Endothelial cell of umbilical vein (primary cell): ENCODE results near the gene UBAP1. TPM values are rescaled to one million over a fixed set of nuclear protein-coding genes. Genes with fewer than 3 reads are reported as not detected.
"Not testable (repeated sequence)": the region's sequence is repeated elsewhere in the genome, so short reads cannot be mapped to it uniquely, and the experiment has no call there.

Source experiments
- BruUV-seq: library from RNA; stranded (reverse); fragments of 400-500 nt; replicated peaks from 2 replicates; lab custom pipeline; 2021; lab: Mats Ljungman, UMichigan
- CTCF ChIA-PET: fragments of 300-600, 350-600 bp; sonication (Branson Sonifier 250); formaldehyde crosslinking; loops from one replicate; lab custom pipeline; 2021; ENCODE audit warnings: antibody characterized with exemption, inconsistent platforms; lab: Charles Lee
- POLR2A ChIA-PET: fragments of 300-600, 350-600 bp; sonication (Branson Sonifier 250); formaldehyde crosslinking; loops from one replicate; lab custom pipeline; 2021; ENCODE audit warnings: antibody characterized with exemption, inconsistent platforms; lab: Charles Lee
- DNase-seq: peaks from one replicate; pipeline ENCODE4 v3.0.0-alpha.2; 2011; ENCODE audit warnings: low read depth, low spot score
- FAIRE-seq: peaks from 2 replicates; lab custom pipeline; 2011; peaks lifted over from hg19 to GRCh38; lab: Jason Lieb, UNC
- H2AFZ ChIP-seq: 2 replicates; pipeline ENCODE4 v1.6.0; 2012; ENCODE audit warnings: low read depth, low read length, control low read depth, inconsistent platforms
- H3K27ac ChIP-seq: 2 replicates; pipeline ENCODE4 v1.5.1; 2011; ENCODE audit warnings: low read depth, mild to moderate bottlenecking, control low read depth, low read length, moderate library complexity; ENCODE audit not compliant: insufficient read depth
- H3K27me3 ChIP-seq, 2 experiments: 2 replicates each; pipeline versions ENCODE4 v1.6.0 to v1.6.1; 2011; ENCODE audit warnings: low read length in 2 of 2, mixed read lengths in 1 of 2; ENCODE audit not compliant: control insufficient read depth in 2 of 2, insufficient read depth in 2 of 2
- H3K36me3 ChIP-seq, 2 experiments: 2 replicates in 1 of 2; 3 replicates in 1 of 2; pipeline ENCODE4 v1.5.1; 2011; ENCODE audit warnings: low read length in 2 of 2, mild to moderate bottlenecking in 1 of 2, moderate library complexity in 1 of 2; ENCODE audit not compliant: control insufficient read depth in 2 of 2, insufficient read depth in 2 of 2; ENCODE audit errors: extremely low read depth in 1 of 2
- H3K4me1 ChIP-seq: 3 replicates; pipeline ENCODE4 v1.5.1; 2011; ENCODE audit warnings: mild to moderate bottlenecking, low read length; ENCODE audit not compliant: control insufficient read depth, insufficient read depth; ENCODE audit errors: extremely low read depth
- H3K4me2 ChIP-seq: 2 replicates; pipeline ENCODE4 v1.6.1; 2011; ENCODE audit warnings: low read length, control low read depth, mixed read lengths; ENCODE audit not compliant: insufficient read depth
- H3K4me3 ChIP-seq, 3 experiments: fragments of 200-600 bp in 1 of 3; sonication (generic), shearing (Covaris generic) in 1 of 3; replicated peaks in 1 of 3; 2 replicates each; pipeline ENCODE4 v1.5.1; 2011 to 2016; ENCODE audit warnings: control low read depth in 3 of 3, low read length in 3 of 3, mild to moderate bottlenecking in 2 of 3, inconsistent platforms in 1 of 3, low read depth in 1 of 3, moderate library complexity in 1 of 3; ENCODE audit not compliant: insufficient read depth in 1 of 3
- H3K79me2 ChIP-seq: 2 replicates; pipeline ENCODE4 v1.6.0; 2012; ENCODE audit warnings: low read length, inconsistent platforms; ENCODE audit not compliant: control insufficient read depth, insufficient read depth
- H3K9ac ChIP-seq: replicated peaks from 2 replicates; pipeline ENCODE3; 2011; ENCODE audit warnings: low read length, control low read depth; ENCODE audit not compliant: insufficient read depth; ENCODE audit errors: extremely low read depth
- H3K9me1 ChIP-seq: replicated peaks from 3 replicates; pipeline ENCODE4 v1.6.0; 2011; ENCODE audit warnings: mild to moderate bottlenecking, low read length; ENCODE audit not compliant: control insufficient read depth, insufficient read depth; ENCODE audit errors: extremely low read depth
- H3K9me3 ChIP-seq: replicated peaks from 2 replicates; pipeline ENCODE4 v1.5.1; 2012; ENCODE audit warnings: low read length, inconsistent platforms; ENCODE audit not compliant: control insufficient read depth, insufficient read depth
- H4K20me1 ChIP-seq: replicated peaks from 2 replicates; pipeline ENCODE3; 2011; ENCODE audit warnings: mild to moderate bottlenecking, low read length; ENCODE audit not compliant: control insufficient read depth, insufficient read depth; ENCODE audit errors: extremely low read depth
- EZH2 ChIP-seq: IDR thresholded peaks from 2 replicates; pipeline ENCODE4 v1.6.1; 2012; ENCODE audit warnings: borderline replicate concordance, low read depth, mild to moderate bottlenecking, moderate library complexity, low read length, inconsistent platforms; ENCODE audit not compliant: severe bottlenecking
- FOS ChIP-seq: IDR thresholded peaks from 2 replicates; pipeline ENCODE4 v1.6.1; 2011; ENCODE audit warnings: mild to moderate bottlenecking, low read length, moderate library complexity, borderline replicate concordance; ENCODE audit not compliant: insufficient read depth
- GATA2 ChIP-seq: IDR thresholded peaks from 2 replicates; pipeline ENCODE4 v1.7.0; 2011; ENCODE audit warnings: low read depth, mild to moderate bottlenecking, moderate library complexity, mixed read lengths, low read length; ENCODE audit not compliant: insufficient read length, insufficient read depth
- JUN ChIP-seq: IDR thresholded peaks from 2 replicates; pipeline ENCODE4 v1.6.1; 2011; ENCODE audit warnings: borderline replicate concordance, low read depth; ENCODE audit not compliant: insufficient read length, insufficient read depth
- MYC ChIP-seq: IDR thresholded peaks from one replicate; pipeline ENCODE4 v1.6.1; 2011; ENCODE audit warnings: mild to moderate bottlenecking, low read depth, low read length
- POLR2A ChIP-seq: IDR thresholded peaks from 2 replicates; pipeline ENCODE4 v1.6.1; 2012; ENCODE audit warnings: low read depth, mild to moderate bottlenecking, control low read depth, low read length
- POLR2AphosphoS5 ChIP-seq: IDR thresholded peaks from 2 replicates; pipeline ENCODE4 v1.6.1; 2012; ENCODE audit warnings: low read depth, mild to moderate bottlenecking, control low read depth, low read length, moderate library complexity; ENCODE audit not compliant: insufficient read depth
- dilution Hi-C: fragments of 300-500 bp; cut with MboI; formaldehyde crosslinking; loops from one replicate; pipeline ENCODE4 v1.15.0; 2019; ENCODE audit warnings: low sequenced_read_pairs; ENCODE audit not compliant: extremely low pct_ligation_motif_present
- intact Hi-C: fragments of 100-400 bp; cut with micrococcal nuclease; formaldehyde crosslinking; loops from one replicate; pipeline ENCODE4 v1.10.0; 2022
- polyA plus RNA-seq, 4 experiments: library from polyadenylated mRNA; depleted of rRNA in 3 of 4; stranded (reverse) in 3 of 4; unstranded in 1 of 4; fragments of >200 nt; gene quantifications; 2 replicates each; pipeline versions ENCODE4 v1.2.1 to v1.2.3, GENCODE V29; 2011 to 2012; ENCODE audit warnings: missing spikeins in 1 of 4
- total RNA-seq: library from RNA; stranded (reverse); gene quantifications from 2 replicates; pipeline ENCODE4 v1.2.3, GENCODE V29; 2021
- TF ChIP-seq, protein P1 (sequence below): IDR thresholded peaks from 2 replicates; pipeline ENCODE4 v1.6.1; 2011; ENCODE audit not compliant: insufficient read depth, insufficient read length
- TF ChIP-seq, protein P2 (sequence below), 2 donors: IDR thresholded peaks; 1 replicate in 1 of 2; 2 replicates in 1 of 2; pipeline ENCODE4 v1.5.1; 2011; ENCODE audit warnings: low read length in 2 of 2, mild to moderate bottlenecking in 2 of 2, moderate library complexity in 2 of 2, control low read depth in 1 of 2, inconsistent platforms in 1 of 2, low read depth in 1 of 2; ENCODE audit not compliant: insufficient read depth in 1 of 2; ENCODE audit errors: extremely low read depth in 1 of 2

The UBAP1 gene
- total and polyA plus RNA-seq, 2 donors (not counting 3 experiments of a cell fraction or from before 2014, with no cell fraction given): 38.8 TPM

GRCh38 chr9:34134521-34134920 is 44.3 kb upstream of the UBAP1 start:
- H3K36me3 ChIP-seq: no peaks in the 10 kb centered on the region
- no peaks in the 10 kb centered on the region for H4K20me1 ChIP-seq
- H3K9me3 ChIP-seq: no peaks in the 10 kb centered on the region
- FAIRE-seq (no peak), DNase-seq (no peak)
- ChIA-PET CTCF (interaction anchor here (0.7 to 1.8 kb wide), 3 partner anchors 36 to 57 kb away, joined by 3 to 4 read pairs (median 3); partner anchors contain the start of gene UBAP1), POLR2A (interaction anchor here (0.7 kb wide), 1 partner anchor 115 kb away, joined by 4 read pairs; no protein-coding TSS in a partner anchor)
- dilution Hi-C loops: no loop called here
- no peaks in the 10 kb centered on the region for H3K79me2 ChIP-seq
- no peaks in the 10 kb centered on the region for H3K27me3 ChIP-seq
- no peak overlapping the region for H3K27ac ChIP-seq
- intact Hi-C loops: no loop called here
- no TSS peak for BruUV-seq
- H3K4me1 ChIP-seq: no peaks in the 10 kb centered on the region
- TF ChIP-seq EZH2 (no peak), JUN (no peak), POLR2AphosphoS5 (no peak), POLR2A (no peak), GATA2 (no peak), FOS (no peak), MYC (no peak)
- TF ChIP-seq, protein P1, sequence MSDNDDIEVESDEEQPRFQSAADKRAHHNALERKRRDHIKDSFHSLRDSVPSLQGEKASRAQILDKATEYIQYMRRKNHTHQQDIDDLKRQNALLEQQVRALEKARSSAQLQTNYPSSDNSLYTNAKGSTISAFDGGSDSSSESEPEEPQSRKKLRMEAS: no peak
- TF ChIP-seq, protein P2, sequence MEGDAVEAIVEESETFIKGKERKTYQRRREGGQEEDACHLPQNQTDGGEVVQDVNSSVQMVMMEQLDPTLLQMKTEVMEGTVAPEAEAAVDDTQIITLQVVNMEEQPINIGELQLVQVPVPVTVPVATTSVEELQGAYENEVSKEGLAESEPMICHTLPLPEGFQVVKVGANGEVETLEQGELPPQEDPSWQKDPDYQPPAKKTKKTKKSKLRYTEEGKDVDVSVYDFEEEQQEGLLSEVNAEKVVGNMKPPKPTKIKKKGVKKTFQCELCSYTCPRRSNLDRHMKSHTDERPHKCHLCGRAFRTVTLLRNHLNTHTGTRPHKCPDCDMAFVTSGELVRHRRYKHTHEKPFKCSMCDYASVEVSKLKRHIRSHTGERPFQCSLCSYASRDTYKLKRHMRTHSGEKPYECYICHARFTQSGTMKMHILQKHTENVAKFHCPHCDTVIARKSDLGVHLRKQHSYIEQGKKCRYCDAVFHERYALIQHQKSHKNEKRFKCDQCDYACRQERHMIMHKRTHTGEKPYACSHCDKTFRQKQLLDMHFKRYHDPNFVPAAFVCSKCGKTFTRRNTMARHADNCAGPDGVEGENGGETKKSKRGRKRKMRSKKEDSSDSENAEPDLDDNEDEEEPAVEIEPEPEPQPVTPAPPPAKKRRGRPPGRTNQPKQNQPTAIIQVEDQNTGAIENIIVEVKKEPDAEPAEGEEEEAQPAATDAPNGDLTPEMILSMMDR (IDR thresholded peaks at IDR 0.05; ENCODE audit: extremely low read depth in 1 of 2, insufficient read depth in 1 of 2, low read depth in 1 of 2, low read length in 2 of 2): no peak
- no peak overlapping the region for H3K4me3 ChIP-seq
- no peaks in the 10 kb centered on the region for H3K9me1 ChIP-seq
- H3K9ac ChIP-seq: no peak overlapping the region
- no peak overlapping the region for H2AFZ ChIP-seq
- no peak overlapping the region for H3K4me2 ChIP-seq

- H4K20me1 ChIP-seq, H3K79me2 ChIP-seq, H3K36me3 ChIP-seq, DNase-seq, BruUV-seq, H3K4me1 ChIP-seq, intact Hi-C loops, H3K27ac ChIP-seq, dilution Hi-C loops, H2AFZ ChIP-seq, CTCF ChIA-PET, FAIRE-seq, H3K9me3 ChIP-seq, POLR2A ChIA-PET, H3K9ac ChIP-seq, H3K9me1 ChIP-seq, H3K4me3 ChIP-seq, H3K4me2 ChIP-seq, H3K27me3 ChIP-seq: not testable (repeated sequence)
Observed at GRCh38 chr9:34138644-34139043, 40.2 kb upstream of the UBAP1 start.
